HepG2 (cell line): Measurements from ENCODE around the gene XG. TPM values are rescaled to one million over a fixed set of nuclear protein-coding genes. Genes with fewer than 3 reads are reported as not detected.

Source experiments
- CEBPB ChIP-seq: IDR thresholded peaks from 2 replicates; pipeline ENCODE4 v1.6.1; 2011; ENCODE audit warnings: low read depth, low read length, improper control_type of control experiment, borderline replicate concordance
- CENPT ChIP-seq: sonication (generic); formaldehyde crosslinking; IDR thresholded peaks from 2 replicates; pipeline ENCODE4 v1.8.0; 2022; ENCODE audit warnings: low read depth, mild to moderate bottlenecking, moderate library complexity, missing genetic modification reagents
- CHD2 ChIP-seq: IDR thresholded peaks from 2 replicates; pipeline ENCODE4 v1.6.1; 2011; ENCODE audit warnings: low read depth, low read length, improper control_type of control experiment
- NR2F2 ChIP-seq: IDR thresholded peaks from 2 replicates; pipeline ENCODE4 v1.6.1; 2012; ENCODE audit warnings: low read depth, inconsistent platforms, borderline replicate concordance
- REPIN1 ChIP-seq: sonication (generic); formaldehyde crosslinking; IDR thresholded peaks from 2 replicates; pipeline ENCODE4 v1.8.0; 2022; ENCODE audit warnings: missing genetic modification reagents, low read depth, mild to moderate bottlenecking, borderline replicate concordance
- THYN1 ChIP-seq: sonication (generic); formaldehyde crosslinking; IDR thresholded peaks from 2 replicates; pipeline ENCODE4 v1.8.1; 2023; ENCODE audit warnings: low read depth, mild to moderate bottlenecking, moderate library complexity, missing genetic modification reagents, borderline replicate concordance
- ZBTB1 ChIP-seq: sonication (generic); formaldehyde crosslinking; IDR thresholded peaks from 2 replicates; pipeline ENCODE4 v1.4.0; 2020; ENCODE audit warnings: missing genetic modification reagents, borderline replicate concordance
- ZC3H4 ChIP-seq: sonication (generic); formaldehyde crosslinking; IDR thresholded peaks from 2 replicates; pipeline ENCODE4 v1.4.0; 2020; ENCODE audit warnings: missing genetic modification reagents, borderline replicate concordance
- polyA plus RNA-seq, 8 experiments: library from polyadenylated mRNA; depleted of rRNA in 3 of 8; stranded (reverse) in 7 of 8; unstranded in 1 of 8; fragments of >200 nt; fragmentation: Illumina TruSeq in 4 of 8; extraction: Trizol in 4 of 8; gene quantifications; 2 replicates each; pipeline versions ENCODE4 v1.2.1 to v1.2.3, GENCODE V29; 2011 to 2016; ENCODE audit warnings: low read depth in 4 of 8, missing spikeins in 1 of 8, mixed read lengths in 1 of 8; ENCODE audit not compliant: insufficient read depth in 1 of 8
- total RNA-seq, 5 experiments: library from RNA; depleted of rRNA; stranded (reverse); fragments of >200 nt; fragmentation: Illumina TruSeq; extraction: Trizol; gene quantifications; 2 replicates each; pipeline ENCODE4 v1.2.3, GENCODE V29; 2016; ENCODE audit warnings: low read depth in 1 of 5
- TF ChIP-seq, protein P1 (sequence below): sonication (generic); formaldehyde crosslinking; IDR thresholded peaks from 2 replicates; pipeline ENCODE4 v1.5.0; 2020; ENCODE audit warnings: mild to moderate bottlenecking, missing genetic modification reagents, borderline replicate concordance
- TF ChIP-seq, protein P2 (sequence below): sonication (generic); formaldehyde crosslinking; IDR thresholded peaks from 2 replicates; pipeline ENCODE4 v1.8.0; 2022; ENCODE audit warnings: mild to moderate bottlenecking, missing genetic modification reagents, borderline replicate concordance
- TF ChIP-seq, protein P3 (sequence below): sonication (generic); formaldehyde crosslinking; IDR thresholded peaks from 2 replicates; pipeline ENCODE4 v1.4.0; 2020; ENCODE audit warnings: mild to moderate bottlenecking, missing genetic modification reagents
- TF ChIP-seq, protein P4 (sequence below): IDR thresholded peaks from 2 replicates; pipeline ENCODE4 v1.4.0; 2020; ENCODE audit warnings: mild to moderate bottlenecking, missing genetic modification reagents

XG gene
- total and polyA plus RNA-seq, 2 of the 13 experiments (the other 11 are each of a cell fraction or from before 2014, with no cell fraction given) = not detected

DNA sequence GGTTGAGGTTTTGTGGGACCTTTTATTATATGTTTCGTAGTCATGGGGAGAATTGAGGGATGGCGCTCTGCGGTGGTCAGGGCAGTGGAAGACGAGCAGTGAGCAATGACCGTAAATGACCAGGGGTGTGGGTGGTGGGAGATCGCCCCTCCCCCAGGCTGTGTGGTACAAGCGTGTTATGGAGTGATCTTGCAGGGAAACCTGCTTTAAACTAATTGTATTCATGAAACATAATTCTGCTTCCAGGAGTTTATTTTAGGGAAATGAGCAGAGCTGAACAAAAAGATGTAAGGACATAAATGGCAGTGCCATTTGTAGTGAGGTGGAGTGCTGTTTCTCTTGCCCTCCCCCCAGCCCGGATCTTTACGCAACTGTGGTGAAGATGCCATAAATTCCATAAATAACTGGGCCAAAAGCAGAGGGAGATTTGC lies 97.0 kb downstream of the XG start (continued):
- TF ChIP-seq, protein P1, sequence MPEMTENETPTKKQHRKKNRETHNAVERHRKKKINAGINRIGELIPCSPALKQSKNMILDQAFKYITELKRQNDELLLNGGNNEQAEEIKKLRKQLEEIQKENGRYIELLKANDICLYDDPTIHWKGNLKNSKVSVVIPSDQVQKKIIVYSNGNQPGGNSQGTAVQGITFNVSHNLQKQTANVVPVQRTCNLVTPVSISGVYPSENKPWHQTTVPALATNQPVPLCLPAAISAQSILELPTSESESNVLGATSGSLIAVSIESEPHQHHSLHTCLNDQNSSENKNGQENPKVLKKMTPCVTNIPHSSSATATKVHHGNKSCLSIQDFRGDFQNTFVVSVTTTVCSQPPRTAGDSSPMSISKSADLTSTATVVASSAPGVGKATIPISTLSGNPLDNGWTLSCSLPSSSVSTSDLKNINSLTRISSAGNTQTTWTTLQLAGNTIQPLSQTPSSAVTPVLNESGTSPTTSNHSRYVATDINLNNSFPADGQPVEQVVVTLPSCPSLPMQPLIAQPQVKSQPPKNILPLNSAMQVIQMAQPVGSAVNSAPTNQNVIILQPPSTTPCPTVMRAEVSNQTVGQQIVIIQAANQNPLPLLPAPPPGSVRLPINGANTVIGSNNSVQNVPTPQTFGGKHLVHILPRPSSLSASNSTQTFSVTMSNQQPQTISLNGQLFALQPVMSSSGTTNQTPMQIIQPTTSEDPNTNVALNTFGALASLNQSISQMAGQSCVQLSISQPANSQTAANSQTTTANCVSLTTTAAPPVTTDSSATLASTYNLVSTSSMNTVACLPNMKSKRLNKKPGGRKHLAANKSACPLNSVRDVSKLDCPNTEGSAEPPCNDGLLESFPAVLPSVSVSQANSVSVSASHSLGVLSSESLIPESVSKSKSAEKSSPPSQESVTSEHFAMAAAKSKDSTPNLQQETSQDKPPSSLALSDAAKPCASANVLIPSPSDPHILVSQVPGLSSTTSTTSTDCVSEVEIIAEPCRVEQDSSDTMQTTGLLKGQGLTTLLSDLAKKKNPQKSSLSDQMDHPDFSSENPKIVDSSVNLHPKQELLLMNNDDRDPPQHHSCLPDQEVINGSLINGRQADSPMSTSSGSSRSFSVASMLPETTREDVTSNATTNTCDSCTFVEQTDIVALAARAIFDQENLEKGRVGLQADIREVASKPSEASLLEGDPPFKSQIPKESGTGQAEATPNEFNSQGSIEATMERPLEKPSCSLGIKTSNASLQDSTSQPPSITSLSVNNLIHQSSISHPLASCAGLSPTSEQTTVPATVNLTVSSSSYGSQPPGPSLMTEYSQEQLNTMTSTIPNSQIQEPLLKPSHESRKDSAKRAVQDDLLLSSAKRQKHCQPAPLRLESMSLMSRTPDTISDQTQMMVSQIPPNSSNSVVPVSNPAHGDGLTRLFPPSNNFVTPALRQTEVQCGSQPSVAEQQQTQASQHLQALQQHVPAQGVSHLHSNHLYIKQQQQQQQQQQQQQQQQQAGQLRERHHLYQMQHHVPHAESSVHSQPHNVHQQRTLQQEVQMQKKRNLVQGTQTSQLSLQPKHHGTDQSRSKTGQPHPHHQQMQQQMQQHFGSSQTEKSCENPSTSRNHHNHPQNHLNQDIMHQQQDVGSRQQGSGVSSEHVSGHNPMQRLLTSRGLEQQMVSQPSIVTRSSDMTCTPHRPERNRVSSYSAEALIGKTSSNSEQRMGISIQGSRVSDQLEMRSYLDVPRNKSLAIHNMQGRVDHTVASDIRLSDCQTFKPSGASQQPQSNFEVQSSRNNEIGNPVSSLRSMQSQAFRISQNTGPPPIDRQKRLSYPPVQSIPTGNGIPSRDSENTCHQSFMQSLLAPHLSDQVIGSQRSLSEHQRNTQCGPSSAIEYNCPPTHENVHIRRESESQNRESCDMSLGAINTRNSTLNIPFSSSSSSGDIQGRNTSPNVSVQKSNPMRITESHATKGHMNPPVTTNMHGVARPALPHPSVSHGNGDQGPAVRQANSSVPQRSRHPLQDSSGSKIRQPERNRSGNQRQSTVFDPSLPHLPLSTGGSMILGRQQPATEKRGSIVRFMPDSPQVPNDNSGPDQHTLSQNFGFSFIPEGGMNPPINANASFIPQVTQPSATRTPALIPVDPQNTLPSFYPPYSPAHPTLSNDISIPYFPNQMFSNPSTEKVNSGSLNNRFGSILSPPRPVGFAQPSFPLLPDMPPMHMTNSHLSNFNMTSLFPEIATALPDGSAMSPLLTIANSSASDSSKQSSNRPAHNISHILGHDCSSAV = no peak
- TF ChIP-seq, protein P2, sequence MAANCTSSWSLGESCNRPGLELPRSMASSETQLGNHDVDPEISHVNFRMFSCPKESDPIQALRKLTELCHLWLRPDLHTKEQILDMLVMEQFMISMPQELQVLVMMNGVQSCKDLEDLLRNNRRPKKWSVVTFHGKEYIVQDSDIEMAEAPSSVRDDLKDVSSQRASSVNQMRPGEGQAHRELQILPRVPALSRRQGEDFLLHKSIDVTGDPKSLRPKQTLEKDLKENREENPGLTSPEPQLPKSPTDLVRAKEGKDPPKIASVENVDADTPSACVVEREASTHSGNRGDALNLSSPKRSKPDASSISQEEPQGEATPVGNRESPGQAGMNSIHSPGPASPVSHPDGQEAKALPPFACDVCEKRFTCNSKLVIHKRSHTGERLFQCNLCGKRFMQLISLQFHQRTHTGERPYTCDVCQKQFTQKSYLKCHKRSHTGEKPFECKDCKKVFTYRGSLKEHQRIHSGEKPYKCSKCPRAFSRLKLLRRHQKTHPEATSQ (CRISPR knock-in tag) = no peak
- TF ChIP-seq ZC3H4 (CRISPR knock-in tag) (no peak), THYN1 (no peak), ZBTB1 (no peak), REPIN1 (CRISPR knock-in tag) (no peak), CEBPB (peak; percentile 21; the same call in 1 of the 2 replicates), CHD2 (no peak), CENPT (CRISPR knock-in tag) (no peak), NR2F2 (no peak)
- TF ChIP-seq, protein P3, sequence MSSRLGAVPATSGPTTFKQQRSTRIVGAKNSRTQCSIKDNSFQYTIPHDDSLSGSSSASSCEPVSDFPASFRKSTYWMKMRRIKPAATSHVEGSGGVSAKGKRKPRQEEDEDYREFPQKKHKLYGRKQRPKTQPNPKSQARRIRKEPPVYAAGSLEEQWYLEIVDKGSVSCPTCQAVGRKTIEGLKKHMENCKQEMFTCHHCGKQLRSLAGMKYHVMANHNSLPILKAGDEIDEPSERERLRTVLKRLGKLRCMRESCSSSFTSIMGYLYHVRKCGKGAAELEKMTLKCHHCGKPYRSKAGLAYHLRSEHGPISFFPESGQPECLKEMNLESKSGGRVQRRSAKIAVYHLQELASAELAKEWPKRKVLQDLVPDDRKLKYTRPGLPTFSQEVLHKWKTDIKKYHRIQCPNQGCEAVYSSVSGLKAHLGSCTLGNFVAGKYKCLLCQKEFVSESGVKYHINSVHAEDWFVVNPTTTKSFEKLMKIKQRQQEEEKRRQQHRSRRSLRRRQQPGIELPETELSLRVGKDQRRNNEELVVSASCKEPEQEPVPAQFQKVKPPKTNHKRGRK (CRISPR knock-in tag) = no peak
- TF ChIP-seq, protein P4, sequence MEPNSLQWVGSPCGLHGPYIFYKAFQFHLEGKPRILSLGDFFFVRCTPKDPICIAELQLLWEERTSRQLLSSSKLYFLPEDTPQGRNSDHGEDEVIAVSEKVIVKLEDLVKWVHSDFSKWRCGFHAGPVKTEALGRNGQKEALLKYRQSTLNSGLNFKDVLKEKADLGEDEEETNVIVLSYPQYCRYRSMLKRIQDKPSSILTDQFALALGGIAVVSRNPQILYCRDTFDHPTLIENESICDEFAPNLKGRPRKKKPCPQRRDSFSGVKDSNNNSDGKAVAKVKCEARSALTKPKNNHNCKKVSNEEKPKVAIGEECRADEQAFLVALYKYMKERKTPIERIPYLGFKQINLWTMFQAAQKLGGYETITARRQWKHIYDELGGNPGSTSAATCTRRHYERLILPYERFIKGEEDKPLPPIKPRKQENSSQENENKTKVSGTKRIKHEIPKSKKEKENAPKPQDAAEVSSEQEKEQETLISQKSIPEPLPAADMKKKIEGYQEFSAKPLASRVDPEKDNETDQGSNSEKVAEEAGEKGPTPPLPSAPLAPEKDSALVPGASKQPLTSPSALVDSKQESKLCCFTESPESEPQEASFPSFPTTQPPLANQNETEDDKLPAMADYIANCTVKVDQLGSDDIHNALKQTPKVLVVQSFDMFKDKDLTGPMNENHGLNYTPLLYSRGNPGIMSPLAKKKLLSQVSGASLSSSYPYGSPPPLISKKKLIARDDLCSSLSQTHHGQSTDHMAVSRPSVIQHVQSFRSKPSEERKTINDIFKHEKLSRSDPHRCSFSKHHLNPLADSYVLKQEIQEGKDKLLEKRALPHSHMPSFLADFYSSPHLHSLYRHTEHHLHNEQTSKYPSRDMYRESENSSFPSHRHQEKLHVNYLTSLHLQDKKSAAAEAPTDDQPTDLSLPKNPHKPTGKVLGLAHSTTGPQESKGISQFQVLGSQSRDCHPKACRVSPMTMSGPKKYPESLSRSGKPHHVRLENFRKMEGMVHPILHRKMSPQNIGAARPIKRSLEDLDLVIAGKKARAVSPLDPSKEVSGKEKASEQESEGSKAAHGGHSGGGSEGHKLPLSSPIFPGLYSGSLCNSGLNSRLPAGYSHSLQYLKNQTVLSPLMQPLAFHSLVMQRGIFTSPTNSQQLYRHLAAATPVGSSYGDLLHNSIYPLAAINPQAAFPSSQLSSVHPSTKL (CRISPR knock-in tag) = 0 out of 2 replicates have a peak, but pooled peaks have one; percentile 21
